ENCODE measurements around the gene CRHR2.

Gene CRHR2

DNA sequence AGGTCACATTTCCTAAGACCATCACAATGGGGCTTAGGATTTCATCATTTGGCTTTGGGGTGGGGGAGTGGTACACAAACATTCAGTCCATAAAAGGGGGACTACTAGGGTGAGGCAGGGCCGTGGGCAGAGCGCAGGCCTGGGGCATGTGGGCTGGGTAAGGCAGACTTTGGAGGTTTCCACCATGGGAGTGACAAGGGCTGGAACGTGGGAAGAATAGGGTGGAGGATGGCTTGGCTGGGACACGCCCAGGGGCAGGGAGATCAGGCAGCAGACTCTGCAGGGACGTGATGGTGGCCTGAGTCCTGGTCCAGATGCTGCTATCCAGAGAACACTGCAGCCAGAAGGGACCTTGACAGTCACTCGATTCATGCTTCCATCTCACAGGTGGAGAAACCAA is 24.7 kb upstream of the CRHR2 start:
- no peak for DNase-seq (ENCODE audit: low read depth)

DNA sequence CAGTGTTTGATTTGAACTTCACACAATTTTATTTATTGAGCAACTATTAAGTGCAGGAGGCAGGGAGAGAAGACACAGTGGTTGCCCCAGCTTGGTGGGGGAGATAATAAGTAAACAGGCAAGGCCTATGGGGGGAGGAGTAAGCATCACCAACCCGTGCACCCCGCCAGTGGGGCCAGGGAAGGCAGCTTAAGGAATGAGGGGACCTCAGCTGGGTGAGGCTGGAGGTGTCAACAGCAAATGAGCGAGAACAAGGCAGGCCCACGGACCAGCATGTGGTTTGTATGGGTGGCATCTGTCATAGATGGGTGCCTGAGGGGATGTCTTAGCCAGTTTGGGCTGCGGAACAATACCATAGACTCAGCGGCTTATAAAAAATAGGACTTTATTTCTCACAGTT is 24.1 kb upstream of the CRHR2 start:
- DNase-seq (ENCODE audit: low read depth), result no peak

DNA sequence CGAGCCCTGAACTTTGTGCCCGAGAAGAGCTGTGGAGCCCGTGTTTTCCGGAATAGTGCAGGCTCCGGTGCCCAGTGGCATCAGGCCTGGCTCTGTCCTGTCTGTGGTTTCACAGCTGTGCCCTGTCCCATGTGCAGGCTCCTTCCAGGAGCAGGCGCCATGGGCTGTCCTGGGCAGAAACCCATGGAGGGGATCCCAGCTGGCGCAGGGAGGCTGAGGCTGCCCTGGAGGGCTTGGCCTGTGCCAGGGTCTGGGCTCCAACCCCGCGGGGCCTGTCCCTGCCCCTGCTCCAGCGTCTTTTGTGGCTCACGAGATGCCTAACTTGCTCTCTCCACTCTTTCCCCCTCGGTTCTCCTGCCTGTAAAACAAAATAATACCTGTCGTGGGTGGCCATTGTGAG is 23.3 kb upstream of the CRHR2 start:
- no peak for DNase-seq (ENCODE audit: low read depth)

DNA sequence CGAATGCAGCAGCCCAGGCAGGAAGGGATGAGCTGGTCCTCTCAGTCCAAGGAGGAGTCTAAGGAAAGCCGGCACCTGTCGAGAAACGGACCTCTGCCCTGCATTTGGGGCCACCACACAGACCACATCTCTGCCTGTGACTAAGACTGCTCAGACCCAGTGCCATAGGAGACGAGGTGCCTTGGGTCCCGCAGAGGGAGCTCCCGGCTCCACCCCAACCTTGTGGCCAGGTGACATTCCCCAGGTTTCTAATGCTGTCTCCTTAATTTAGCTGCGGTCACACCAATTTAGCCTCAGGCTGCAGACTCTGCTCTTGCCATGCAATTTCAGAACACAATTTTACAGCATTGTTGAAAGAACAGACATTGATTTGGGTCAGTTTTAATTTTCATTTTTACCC is 22.8 kb upstream of the CRHR2 start:
- no peak for DNase-seq (ENCODE audit: low read depth)

DNA sequence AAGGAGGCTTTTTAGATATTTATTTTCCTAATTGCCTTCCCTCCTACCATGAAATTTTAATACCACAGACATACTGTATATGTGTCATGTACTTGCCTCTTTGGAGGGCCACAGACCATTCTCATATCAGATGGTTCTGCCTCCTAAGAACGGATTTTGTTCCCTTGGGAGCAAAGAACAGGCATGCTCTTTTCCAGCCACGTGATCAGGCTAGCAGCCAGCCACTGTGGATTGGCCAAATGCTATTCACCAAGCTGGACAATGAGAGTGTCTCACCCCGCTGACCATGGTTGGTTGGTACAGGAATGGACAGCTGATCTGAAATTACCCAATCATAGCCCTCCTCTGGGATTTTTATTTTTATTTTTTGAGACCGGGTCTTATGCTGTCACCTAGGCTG is 21.5 kb upstream of the CRHR2 start:
- DNase-seq (ENCODE audit: low read depth), result no peak

DNA sequence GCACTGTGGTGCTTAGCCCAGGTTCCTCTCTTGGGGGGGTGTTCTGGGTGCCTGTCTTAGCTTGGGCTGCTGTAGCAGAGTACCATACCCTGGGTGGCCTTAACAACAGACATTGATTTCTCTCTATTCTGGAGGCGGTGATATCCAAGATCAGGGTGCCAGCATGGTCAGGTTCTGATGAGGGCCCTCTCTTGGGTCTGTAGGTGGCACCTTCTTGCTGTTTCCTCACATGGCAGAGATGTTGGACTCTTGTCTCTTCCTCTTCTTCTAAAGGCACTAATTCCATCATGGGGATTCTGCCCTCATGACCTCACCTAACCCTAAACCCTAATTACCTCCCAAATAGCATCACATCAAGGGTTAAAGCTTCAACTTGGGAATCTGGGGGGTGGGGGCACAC is 19.9 kb upstream of the CRHR2 start:
- no peak for DNase-seq (ENCODE audit: low read depth)

DNA sequence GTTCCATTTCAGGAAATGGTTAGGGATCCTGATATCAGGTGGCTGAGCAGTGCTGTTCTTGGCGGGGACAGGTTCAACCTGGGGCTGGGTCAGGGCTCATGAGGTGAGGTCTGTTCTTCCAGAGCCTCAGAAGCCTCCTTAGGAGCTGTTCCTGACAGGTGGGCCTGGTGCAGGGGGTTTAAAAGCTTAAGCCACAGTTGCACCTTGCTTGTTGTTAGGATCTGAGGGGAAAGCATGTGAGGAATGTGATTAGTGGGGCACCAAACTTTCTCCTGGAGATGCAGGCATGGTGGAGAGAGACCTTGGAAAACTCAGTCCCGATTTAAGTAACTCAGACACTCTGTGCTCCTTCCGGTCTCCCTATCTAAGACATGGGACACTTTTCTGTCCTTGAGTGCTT is 18.7 kb upstream of the CRHR2 start:
- no peak for DNase-seq (ENCODE audit: low read depth)

DNA sequence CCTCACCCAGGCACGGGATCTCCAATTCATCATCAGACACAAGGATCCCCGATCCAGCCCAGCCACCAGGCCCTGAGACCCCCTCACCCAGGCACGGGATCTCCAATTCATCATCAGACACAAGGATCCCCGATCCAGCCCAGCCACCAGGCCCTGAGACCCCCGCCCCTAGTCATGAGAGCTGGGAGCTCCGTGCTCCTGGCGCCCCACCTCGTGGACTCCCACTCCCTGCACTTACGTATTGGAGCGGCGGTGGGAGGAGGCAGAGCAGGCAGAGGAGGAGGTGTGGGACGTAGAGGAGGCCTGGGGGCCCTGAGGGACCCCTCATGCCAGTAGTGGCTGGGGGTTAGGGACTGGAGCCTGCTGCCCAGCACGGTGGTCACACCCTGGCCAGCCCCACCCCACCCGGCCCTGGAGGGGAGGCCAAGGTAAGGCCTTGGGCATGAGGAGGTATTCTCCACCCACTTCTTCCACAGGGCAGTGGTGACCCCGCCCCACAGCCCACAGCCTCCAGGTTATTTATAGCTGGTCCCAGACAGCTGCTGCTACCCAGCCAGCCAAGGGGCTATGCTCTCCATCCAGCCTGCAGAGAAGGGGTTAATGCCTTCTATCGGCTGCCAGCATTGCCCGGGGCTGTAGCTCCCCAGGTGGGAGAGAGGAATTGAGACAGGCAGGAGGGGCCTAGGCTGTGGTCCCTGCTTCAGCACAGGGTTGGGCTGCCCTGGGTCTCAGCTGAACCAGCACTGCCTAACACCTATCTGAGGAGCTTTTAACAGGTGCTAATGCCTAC is 17.6 kb upstream of the CRHR2 start:
- no peak for DNase-seq (ENCODE audit: low read depth)

DNA sequence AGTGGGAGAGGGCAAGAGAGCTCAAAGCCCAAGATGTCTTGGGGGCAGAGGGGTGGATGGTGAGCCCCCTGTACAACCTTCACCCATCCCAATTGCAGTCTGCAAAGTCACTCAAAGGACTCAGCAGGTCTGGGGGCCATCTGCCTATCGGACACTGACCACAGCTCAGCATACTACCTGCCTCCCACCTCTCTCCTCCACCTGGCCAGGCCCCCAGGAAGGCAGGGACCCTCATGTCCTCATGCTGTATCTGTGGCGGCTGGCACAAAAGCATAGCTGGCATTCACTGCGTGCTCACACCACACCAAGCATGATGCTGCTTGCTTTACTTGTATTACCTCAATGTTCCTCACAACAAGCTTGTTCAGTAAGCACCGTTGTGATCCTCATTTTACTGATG is 16.2 kb upstream of the CRHR2 start:
- no peak for DNase-seq (ENCODE audit: low read depth)

DNA sequence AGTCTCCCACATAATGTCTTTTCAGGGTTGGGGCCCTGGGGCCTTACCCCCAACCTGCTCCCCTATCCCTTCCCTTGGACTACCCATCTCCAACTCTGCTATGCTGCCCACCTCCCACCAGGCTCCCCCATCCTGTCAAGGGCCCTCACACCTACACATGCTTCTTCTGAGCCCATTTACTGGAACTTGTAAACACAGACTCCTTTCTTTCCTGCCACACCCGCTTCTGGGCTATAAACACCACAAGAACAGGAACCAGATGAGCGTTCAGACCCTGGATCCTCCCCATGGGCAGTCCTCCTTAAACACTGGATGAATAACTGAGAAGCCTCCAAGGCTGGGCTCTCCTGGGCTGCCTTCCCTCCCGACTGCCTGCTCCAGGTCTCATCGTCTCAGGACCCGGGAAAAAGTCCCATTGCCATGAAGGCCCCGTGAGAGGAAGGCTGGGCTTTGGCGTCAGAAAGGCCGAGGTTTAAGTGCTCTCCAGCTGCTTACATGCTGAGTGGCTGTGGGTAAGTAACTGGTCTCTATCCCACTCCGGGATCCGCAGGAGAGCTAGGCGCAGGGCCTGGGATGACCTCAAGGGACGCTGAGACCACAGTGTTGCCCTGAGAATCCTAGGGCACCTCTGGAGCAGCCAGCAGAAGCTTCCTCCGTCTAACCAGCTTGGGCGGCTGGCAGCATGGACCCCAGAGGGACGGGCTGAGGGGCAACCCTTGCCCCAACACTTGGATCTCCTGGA is 15.6 kb upstream of the CRHR2 start:
- no peak for DNase-seq (ENCODE audit: low read depth)

DNA sequence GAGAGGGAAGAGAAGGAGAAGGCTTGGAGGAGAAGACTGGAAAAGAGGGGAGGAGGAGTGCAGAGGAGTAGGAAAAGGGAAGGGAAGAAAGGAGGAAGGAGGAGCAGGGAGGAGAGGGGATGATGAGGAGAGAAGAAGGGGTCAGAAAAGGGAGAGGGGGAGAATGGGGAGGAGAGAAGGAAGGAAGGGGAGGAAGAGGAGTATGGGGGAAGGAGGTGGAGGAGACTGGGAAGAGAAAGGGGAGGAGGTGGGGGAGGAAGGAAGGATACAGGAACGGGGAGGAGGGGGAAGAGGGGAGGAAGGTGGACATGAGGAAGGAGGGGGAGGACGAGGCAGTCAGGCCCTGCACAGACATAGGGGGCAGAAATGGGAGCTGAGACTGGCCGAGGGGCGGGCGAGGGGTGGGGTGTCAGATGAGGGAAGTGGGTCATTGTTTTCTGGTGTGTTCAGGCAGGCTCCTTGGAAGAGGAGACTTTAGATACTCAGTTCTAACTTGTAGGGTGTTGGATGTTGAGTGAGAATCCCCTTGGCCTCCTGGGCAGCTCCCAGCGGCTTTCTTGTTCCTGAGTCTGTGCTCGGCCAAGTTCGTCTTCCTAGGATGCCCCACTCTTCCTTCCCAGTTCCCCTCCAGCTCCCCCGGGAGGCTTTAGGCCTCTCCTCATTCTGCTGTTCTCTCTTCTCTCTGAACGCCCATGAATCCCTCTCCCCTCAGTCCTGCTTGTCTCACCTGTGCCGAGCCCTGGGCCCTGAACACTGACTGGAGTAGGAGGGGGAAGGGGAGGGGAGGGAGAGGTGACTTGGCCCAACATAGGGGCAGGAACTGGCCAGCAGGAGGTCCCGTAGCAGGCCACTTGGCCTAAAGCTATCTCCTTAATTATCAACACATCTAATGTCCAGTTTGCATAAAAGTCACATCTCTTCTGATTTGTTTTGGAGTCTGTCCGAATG is 12.8 kb upstream of the CRHR2 start:
- DNase-seq (ENCODE audit: low read depth), result no peak

DNA sequence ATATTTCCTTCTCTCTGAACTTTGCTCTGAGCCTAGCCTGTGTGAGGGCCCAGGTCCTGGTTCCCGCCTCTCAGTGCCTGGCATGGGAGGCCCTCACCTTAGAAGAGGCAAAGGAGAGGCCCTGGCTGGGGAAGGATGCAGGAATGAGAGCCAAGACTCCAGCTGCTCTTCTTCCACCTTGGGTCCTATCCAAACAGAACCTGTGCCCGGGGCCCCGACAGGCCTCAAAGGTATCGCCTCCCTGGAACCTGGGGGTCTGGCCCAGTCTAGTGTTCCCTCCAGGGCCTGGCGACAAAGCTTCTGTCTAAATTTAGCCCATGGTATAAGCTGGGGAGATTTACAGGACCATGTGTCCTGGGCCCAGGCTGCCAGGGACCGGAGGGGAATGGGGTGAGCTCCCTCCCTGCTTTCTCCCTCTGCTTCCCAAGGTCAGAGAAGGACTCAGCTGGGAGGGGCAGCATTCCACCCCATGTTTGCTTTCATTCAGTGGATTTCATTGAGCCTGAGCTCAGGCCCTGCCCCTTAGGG is 12.0 kb upstream of the CRHR2 start:
- no peak for DNase-seq (ENCODE audit: low read depth)

DNA sequence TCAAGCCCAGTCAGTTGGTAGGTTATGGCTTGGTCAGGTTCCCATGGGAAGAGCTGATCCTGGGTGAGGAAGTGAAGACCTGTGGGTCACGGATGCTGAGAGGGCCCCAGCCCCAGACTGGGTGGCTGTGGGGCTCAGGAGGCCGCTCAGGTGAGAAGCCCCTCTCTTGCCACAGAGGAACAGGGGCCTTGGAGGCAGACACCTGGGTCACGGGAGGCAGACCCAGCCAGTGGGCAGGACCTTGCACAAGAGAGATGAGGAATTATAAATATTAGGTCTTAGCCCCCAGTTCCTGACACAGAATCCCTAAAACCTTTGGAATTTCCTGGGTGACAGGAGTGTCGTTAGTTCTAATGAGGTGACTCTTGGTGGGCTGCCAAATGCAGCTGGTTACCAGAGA is 10.6 kb upstream of the CRHR2 start:
- no peak for DNase-seq (ENCODE audit: low read depth)

DNA sequence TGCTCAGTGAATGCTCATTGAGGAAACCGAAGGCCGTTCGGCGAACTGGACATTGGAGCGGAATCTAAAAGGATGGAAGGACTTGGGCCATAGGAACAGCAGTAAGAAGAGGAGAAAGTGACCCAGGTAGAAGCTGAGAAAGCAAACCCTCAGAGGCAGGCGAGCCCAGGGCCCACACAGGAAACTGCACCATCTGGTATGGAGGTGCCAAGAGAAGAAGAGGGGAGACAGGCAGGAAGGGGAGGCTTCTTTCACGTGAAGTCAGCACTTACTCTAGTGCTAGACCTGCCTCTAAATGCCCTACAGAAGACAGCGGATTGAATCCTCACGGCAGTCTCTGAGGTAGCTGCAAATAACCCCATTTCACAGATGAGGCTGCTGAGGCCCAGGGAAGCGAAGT is 10.2 kb upstream of the CRHR2 start:
- no peak for DNase-seq (ENCODE audit: low read depth)

DNA sequence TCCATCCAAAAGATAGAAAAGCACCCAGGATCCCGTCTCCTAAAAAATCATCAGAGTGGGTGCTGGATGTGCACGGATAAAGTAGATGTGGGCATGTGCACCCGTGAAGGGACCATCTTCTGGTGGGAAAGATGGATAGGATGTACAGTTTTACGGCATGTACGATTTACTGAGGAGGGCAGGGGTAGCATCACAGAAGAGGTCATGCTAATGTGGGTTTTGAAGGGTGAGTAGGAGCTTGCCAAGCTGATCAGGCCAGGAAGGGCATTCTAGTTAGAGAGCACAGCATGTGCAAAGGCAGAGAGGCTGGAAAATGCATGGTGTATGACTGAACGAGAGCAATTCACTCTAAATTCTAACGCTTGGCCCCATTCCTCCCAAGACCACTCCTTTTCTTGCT is 7.8 kb upstream of the CRHR2 start:
- no peak for DNase-seq (ENCODE audit: low read depth)

DNA sequence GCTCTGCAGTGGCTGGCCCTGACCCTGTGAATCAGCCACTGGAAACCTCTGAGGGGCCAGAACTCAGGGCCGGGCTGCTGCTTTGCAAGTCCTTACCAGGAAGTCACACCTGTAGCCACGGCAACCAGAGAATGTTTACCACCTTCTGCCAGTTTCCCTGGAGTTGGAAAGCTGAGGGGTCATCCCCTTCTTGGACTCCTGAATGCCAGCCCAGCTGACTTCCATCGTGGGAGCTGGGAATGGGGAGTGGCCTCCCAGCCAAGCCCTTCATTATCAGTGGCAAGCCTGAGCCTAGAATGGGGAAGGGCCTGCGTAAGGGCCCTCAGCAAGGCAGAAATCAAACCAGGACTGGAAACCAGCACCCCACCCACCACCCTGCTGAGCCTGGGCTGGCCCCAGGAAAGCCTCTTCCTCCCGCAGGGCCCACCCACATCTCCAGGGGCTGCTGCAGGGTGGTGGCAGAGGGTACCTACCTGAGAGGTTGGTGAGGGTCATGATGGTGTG is 6.5 kb upstream of the CRHR2 start:
- no peak for DNase-seq (ENCODE audit: low read depth)

DNA sequence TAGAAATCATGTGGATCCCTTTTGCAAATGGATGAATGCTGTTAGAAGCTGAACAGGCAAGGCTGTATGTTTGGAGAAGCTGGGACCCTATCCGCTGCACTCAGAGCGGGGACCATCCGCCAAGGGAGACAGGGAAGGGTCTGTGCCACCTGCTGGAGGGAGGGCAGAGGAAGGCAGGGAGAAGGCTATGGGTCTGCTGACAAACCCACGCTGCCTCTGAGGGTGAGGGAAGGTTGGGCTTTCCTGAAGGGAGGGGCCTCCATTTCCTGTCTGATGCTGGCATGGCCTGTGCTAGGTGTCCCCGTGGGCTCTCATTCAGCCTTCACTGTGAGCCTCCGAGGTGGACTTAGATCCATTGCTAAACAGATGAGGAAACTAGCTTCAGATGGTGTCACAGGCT is 5.3 kb upstream of the CRHR2 start:
- no peak for DNase-seq (ENCODE audit: low read depth)

DNA sequence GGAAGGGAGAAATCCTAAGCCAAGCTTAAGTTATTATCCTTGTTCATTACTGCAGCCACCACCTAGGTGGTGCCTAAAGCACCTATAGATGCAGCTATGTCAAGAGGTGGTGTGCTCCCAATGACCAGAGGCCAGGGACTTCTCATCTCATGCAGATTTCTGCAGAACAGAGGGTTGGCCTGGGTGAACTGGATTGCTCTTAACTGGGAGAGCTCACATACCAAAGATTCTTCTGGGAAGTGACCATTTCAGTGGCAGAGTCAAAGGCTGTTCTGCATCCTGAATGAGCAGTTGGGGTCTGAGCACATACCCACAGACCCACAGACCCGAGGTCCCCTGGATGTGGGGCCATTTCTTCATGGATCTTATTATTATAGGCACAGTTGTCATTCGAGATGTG is 2.1 kb upstream of the CRHR2 start:
- no peak for DNase-seq (ENCODE audit: low read depth)

DNA sequence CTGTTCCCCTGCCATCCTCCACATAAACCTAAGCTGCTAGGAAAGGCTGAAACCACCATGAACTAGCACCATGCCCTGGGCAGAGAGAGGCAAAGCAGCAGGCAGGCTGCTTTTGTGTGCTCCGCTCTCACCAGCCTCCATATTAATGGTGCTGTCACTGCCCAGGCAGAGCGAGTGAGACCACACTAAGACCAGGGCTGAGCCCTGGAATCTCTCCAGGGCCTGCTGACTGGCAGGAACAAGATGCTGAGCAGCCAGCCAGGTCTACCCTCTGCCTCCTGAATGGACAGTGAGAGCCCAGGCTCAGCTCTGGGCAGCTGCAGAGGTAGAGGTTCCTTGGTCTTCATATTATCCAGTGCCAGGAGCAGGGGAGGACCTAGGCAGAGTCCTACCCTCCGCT is 1.6 kb upstream of the CRHR2 start:
- no peak for DNase-seq (ENCODE audit: low read depth)

DNA sequence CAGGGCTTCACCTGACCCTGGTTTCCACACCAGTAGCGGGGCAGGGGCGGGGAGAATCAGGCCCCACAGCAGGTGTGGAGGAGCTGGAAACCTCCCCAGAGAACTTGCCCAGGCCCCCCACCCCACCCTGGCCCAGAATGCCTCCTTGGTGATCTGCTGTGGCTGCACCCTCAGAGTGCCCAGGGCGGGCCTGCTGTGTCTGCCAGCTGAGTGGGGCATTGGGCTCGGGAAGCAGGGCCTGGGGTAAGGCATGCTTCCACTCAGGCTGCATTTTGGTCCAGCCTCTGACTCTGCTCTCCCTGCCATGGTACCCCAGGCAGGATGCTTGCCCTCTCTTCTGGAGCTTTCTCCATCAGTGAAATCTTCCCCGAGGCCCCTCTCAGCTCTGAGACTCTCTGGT is 1.1 kb upstream of the CRHR2 start:
- DNase-seq (ENCODE audit: low read depth), result no peak

DNA sequence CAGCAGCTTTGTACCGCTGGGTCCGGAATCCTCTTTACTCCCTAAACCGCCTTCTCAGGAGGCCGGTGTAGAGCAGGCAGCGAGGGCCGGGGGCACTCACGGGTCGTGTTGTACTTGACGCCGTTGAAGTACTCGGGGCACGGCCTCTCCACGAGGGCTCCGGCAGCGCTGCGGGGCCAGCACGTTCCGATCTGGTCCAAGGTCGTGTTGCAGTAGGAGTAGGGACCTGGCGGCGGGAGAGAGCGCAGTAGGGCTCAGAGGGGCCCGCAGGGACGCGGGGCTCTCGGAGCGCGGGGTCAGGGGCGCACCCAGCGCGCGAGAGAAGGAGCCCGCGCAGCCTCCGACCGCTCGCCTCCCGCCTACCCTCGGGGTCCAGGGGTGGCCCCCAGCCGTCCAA is 443 bp downstream of the CRHR2 start:
- no peak for DNase-seq (ENCODE audit: low read depth)

DNA sequence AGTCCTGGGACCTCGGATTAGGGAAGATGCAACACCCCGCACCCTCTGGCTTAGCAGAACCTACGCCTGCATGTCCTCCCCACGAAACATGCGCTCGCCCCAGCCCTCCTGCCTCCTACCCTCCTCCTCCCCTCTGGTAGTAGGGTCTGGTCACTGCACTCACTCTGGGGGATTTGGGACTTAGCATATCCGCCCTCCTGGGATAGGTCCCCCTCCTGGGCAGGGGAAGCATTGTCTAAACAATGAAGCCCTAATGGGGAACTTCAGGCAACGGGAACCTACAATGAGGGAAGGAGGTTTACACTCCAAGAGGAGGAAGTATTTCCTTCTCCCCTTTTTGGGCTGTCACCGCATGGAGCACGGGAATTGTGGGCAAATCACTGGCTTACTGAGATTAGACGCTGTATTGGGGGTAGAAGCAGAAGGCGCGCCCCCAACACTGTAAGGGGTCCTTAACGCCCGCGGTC is 892 bp downstream of the CRHR2 start:
- no peak for DNase-seq (ENCODE audit: low read depth)

All from stimulated activated CD8-positive, alpha-beta memory T cell treated with anti-CD3 and anti-CD28 coated beads, Interleukin-4, amount 100 ng/mL, for 24 hours (primary cell).